Inflammatory macrophage treated with lipopolysaccharide for 4 hours (primary cell): Measurements from ENCODE around the gene SMIM44.
"Not testable (repeated sequence)": the region's sequence is repeated elsewhere in the genome, so short reads cannot be mapped to it uniquely, and the experiment has no call there.

Source experiments
- DNase-seq: peaks from one replicate; pipeline ENCODE4 v3.0.0-alpha.2; 2020

The SMIM44 gene

DNA sequence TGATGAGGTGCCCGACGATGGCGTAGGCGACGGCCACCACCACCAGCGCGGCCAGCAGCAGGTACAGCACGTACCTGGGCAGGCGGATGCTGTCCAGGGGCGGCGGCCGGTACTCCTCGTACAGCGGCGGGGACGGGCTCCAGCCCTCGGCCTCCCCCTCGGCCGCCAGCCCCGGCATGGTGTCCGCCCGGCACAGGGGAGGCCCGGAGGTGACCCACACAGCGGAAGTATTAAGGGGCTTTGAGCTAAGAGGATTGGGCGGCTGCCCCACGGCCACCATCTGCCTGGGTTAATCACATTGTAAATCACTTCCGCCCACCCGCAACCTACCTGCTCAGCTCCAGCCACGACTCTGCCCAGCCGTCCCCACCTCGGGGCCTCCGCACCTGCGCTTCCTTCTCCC, at the start of gene SMIM44:
Gene SMIM44 (minus strand): TSS at position 216 of the 403 bp plus-strand sequence. CDS start 38 bp downstream, at position 178.
- DNase-seq, result no peak

DNA sequence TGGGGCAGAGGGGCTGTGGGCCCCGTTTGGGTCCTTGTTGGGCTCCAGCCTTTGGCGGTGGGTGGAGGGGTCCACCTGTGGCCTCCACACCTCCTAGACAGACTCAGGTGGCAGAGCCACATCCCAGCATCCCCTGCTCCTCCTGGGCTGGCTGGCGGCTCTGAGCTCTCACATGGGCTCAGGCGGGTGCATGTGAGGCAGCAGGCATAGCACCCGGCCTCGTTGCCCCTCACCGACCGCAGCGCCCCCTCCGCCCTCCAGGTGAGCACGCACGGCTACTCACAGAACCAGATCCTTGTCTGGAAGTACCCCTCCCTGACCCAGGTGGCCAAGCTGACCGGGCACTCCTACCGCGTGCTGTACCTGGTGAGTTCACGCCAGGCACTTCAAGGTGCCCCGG, 49.8 kb upstream of the SMIM44 start:
- DNase-seq, result no peak

DNA sequence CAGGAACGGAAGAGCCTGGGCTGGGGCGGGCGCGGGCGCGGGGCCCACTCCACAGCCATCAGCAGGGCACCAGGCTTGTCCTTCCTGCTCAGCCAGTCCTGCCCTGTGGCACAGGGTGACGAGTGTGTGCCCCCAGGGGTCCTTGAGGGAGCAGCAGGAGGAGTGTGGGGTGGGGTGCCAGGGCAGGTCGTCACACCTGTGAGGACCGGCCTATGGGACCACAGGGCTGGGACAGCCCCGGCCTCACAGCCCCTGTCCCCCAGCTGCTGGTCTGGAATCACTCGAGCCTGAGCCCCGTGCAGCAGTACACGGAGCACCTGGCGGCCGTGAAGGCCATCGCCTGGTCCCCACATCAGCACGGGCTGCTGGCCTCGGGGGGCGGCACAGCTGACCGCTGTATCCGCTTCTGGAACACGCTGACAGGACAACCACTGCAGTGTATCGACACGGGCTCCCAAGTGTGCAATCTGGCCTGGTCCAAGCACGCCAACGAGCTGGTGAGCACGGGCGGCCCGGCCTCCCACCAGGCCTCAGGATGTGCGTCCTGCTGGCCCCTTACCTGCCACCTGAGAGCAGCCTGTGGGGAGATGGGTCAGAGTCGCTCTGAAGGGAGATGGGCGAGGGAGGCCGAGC, 49.0 kb upstream of the SMIM44 start:
- no peak for DNase-seq

DNA sequence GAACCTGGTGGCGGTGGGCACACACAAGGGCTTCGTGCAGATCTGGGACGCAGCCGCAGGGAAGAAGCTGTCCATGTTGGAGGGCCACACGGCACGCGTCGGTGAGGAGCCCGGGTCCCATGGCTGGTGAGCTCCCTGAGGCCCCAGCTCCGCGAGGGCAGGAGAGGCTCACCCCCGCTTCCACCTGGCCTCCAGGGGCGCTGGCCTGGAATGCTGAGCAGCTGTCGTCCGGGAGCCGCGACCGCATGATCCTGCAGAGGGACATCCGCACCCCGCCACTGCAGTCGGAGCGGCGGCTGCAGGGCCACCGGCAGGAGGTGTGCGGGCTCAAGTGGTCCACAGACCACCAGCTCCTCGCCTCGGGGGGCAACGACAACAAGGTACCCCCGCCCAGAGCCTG, 48.5 kb upstream of the SMIM44 start:
- no peak for DNase-seq

DNA sequence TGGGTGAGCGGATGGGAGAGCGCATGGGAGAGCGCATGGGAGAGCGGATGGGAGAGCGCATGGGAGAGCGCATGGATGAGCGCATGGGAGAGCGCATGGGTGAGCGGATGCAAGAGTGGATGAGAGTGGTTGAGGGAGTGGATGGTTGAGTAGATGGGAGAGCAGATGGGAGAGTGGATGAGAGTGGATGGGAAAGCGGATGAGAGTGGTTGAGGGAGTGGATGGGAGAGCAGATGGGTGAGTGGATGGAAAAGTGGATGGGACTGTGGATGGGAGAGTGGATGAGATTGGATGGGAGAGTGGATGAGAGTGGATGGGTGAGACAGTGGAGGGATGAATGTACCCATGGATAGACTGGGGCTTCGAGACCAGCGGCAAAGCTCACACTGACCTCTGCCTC, 47.1 kb upstream of the SMIM44 start:
- no peak for DNase-seq

DNA sequence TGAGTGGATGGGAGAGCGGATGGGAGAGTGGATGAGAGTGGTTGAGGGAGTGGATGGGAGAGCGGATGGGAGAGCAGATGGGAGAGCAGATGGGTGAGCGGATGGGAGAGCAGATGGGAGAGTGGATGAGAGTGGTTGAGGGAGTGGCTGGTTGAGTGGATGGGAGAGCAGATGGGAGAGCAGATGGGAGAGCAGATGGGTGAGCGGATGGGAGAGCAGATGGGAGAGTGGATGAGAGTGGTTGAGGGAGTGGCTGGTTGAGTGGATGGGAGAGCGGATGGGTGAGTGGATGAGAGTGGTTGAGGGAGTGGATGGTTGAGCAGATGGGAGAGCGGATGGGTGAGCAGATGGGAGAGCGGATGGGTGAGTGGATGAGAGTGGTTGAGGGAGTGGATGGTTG, 46.1 kb upstream of the SMIM44 start:
- not testable (repeated sequence) for DNase-seq

DNA sequence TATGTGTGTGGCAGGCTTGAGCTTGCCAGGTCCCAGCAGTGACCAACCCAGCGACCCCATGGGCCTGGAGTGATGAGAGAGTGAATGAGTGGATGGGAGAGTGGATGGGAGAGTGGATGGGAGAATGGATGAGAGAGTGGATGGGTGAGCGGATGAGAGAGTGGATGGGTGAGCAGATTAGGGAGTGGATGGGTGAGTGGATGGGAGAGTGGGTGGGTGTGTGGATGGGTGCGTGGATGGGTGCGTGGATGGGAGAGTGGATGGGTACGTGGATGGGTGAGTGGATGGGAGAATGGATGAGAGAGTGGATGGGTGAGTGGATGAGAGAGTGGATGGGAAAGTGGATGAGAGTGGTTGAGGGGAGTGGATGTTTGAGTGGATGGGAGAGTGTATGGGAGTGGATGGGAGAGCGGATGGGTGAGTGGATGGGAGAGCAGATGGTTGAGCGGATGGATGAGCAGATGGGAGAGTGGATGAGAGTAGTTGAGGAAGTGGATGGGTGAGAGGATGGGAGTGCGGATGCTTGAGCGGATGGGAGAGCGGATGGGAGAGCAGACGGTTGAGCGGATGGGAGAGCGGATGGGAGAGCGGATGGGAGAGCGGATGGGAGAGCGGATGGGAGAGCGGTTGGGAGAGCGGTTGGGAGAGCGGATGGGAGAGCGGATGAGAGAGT, 45.4 kb upstream of the SMIM44 start:
- no peak for DNase-seq

DNA sequence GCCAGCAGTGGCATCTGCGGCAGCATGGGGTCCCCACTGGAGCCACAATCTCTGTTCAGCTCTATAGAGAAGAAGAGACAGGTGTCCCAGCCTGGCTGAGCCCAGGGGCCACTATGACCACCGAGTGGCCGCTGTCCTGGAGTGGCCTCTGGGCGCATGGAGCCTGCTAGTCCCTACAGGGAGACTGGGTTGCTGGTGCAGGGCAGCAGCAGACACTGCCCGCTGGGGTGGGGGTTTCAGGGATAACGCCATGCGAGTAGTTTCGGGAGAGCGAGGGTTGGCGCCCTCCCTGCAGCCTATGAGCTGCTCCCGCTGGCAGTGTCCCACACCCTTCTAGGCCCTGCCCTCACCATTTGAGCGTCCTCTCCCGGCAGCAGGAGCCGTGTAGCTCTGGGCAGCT, 44.8 kb upstream of the SMIM44 start:
- no peak for DNase-seq

DNA sequence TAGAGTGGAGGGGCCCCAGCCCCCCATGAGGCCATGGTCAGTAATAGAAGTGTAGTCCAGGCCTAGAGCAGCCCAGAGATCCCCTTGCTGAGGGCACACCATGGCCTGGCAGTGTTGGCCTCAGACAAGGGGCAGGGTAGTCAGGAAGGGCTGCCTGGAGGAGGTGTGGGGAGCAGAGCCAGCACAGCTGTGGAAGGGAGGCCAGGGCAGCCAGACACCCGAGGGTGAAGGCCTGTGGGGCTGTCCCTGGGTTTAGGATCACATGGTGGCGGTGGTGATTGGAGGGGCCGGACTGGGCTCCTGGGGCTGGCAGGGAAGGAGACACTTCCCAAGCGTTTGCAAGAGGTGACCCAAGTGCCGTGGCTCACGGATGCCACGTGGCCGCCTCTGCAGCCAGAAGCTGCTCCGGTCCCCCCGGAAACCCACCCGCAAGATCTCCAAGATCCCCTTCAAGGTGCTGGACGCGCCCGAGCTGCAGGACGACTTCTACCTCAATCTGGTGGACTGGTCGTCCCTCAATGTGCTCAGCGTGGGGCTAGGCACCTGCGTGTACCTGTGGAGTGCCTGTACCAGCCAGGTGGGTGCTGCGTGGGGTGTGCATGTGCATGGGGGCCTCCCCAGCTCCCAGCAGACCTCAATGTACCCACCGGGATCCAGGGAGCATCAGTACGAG, 44.1 kb upstream of the SMIM44 start:
- DNase-seq, result no peak

DNA sequence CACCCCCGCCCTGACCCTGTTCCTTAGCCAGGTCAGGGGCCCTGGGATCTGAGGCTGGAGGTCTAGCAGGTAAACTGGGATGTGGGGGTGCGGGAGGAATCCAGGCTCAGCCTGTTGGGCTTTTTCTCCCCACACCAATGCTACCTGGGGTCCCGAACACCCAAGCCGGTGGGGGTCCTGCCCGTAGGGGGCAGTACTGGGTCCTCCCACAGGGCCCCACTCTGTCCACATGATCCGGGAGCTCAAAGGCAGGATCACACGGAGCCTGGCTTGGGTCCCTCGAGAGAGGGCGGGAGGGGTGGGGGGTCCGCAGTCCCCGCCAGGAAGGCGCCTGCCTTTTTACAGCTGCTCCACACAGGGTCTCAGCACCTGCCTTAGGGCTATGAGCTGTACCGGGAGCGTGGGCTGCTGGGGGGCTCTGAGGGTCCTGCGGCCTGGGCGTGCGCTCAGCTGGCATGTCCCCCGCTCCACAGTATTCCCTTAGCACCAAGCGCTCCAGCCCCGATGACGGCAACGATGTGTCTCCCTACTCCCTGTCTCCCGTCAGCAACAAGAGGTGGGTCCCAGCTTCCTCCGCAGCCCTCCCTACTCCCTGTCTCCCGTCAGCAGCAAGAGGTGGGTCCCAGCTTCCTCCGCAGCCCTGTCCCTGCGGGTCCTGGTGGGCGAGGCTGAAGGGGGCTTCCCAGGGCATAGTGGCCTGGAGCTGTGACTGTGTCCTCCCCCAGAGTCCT, 43.4 kb upstream of the SMIM44 start:
- no peak for DNase-seq

DNA sequence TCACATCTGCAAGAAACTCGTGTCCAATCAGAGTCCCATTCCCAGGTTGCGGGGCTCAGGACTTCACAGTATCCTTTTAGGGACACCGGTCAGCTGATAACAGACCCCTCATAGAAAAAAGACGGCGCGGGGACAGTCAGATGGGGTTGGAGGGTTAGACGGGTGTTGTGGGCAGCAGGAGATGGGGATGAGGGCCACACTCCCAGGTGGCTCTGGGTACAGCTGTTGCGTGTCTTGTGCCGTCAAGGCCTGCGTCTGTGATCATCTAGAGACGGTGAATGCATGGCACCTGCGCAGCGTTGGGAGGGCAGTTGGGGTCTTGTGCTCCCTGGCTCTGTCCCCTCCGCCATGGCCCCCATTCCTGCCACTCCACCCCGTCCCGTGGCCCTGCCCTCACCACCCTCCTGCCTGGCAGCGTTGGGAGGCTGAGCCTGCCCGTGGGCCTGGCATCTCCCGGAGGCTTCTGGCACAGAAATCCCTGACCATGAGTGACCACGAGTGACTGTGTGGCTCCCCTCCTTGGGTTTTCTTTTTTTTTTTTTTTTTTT, 41.7 kb upstream of the SMIM44 start:
- no peak for DNase-seq

DNA sequence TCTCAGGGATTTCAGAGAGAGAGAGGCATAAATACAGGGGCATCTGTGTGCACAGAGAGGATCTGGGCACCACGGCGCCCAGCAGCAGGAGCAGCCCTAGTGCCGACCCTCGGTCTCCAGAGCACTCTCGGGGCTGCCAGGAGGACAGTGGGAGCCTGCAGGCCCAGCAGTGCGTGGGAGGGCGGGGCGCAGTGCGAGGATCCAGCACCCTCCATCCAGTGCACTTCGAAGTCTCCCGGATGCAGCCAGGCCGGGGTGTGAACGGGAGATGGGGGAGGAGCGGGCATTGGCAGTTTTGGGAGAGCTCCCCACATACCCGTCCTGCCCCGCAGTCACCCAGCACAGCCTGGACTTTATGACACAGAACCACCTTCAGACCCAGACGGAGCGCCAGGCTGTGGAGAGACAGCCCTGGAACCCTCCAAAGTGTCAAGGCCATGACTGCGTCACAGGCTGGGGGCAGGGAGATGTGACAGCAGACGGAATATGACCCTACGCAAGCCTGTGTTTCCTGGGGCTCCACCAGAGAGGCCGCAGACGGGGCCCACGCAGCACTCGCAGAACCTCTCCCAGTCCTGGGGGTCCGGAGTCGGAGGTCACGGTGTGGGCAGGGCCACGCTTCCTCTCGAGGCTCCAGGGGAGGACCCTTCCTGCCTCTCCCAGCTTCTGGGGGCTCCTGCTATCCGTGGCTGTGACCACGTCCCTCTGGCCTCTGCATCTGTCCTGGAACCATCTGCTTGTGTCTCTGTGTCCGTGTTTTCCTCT, 41.0 kb upstream of the SMIM44 start:
- DNase-seq, result no peak

DNA sequence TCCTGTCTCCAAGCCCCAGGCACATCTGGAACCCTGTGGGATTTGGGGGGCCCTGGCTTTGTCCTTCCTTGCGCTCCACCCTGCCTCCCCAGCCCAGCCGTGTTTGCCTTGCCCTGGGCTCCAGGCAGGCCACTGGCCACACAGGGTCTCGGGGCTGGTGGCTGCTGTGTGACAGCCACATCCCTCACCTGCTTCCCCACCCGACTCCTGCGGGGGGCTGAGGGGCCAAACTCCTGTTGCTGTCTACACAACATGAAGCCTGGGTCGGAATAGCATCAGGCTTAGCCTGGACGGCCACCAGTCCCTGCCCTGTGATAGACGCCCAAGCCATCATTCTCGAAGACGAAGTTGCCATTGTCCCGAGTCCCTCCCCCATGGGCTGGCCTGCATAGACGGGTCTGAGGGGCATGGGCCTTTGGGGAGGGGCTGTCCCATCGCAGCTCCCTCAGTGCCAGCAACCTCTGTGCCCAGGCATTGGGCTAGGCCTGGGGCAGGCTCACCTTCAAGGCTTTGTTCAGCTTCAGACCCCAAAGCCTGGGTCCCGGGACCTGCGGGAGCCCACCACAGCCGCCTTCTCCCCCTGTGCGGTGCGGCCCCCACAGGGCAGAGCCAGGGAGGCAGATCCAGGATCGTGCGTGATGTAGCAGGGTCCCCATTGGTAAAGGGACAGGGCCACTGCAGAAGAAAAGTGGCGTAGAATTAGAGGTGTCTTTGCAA, 40.3 kb upstream of the SMIM44 start:
- DNase-seq, result no peak

DNA sequence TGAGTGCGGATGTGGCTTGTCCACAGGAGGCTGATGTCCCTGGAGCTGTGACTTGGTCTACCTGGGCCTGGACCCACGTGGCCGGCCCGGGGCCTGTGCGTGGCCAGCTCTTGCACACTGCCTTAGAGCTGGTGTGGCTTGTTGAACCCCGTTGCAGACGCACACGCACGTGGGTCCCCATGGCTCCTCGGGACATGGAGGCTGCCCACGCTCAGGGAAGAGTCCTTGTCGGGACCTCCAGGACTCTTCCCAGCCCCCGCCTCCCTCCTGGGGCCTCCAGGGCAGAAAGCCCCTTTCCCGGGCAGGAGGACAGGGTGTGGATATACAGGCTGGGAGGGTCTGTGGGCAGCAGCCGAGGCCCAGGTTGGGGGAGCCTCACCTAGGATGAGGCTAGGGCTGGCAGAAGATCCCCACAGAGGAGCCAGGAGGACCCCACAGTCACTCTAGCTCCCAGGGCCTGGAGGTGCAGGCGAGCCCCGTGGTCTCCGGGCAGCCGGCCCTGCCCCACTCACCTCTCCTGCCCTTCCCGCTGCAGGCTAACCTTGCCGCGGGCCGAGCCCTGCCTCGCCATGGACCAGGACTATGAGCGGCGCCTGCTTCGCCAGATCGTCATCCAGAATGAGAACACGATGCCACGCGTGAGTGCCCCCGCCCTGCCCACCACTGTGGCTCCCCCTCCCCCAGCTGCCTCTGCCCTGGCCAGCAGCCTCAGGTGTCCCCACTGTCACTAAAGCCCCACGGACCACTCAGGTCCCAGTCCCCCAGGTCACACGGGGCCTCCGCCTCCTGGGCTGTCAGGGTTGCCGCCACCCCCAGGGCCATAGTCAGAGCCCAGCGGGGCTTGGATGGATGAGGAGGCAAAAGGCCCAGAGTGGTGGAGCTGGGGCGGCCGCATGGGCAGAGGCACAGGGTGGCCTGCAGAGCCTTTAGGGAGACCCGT, 39.5 kb upstream of the SMIM44 start:
- DNase-seq, result no peak

DNA sequence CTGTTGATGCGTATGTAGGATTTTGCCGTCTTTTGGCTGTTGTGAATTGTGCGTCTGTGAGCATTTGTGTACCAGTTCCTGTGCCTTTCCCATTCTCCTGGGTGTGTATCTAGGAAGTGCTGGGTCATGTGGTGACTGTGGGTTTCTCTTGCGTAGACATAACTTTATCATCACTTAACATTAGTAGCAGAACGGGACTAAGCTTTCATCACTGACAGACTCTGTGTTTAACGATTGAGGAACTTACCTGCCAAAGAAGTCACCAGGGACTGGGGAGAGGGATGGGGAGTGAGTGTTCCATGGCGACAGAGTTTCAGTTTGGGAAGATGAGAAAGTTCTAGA, 37.8 kb upstream of the SMIM44 start:
- DNase-seq, result no peak

DNA sequence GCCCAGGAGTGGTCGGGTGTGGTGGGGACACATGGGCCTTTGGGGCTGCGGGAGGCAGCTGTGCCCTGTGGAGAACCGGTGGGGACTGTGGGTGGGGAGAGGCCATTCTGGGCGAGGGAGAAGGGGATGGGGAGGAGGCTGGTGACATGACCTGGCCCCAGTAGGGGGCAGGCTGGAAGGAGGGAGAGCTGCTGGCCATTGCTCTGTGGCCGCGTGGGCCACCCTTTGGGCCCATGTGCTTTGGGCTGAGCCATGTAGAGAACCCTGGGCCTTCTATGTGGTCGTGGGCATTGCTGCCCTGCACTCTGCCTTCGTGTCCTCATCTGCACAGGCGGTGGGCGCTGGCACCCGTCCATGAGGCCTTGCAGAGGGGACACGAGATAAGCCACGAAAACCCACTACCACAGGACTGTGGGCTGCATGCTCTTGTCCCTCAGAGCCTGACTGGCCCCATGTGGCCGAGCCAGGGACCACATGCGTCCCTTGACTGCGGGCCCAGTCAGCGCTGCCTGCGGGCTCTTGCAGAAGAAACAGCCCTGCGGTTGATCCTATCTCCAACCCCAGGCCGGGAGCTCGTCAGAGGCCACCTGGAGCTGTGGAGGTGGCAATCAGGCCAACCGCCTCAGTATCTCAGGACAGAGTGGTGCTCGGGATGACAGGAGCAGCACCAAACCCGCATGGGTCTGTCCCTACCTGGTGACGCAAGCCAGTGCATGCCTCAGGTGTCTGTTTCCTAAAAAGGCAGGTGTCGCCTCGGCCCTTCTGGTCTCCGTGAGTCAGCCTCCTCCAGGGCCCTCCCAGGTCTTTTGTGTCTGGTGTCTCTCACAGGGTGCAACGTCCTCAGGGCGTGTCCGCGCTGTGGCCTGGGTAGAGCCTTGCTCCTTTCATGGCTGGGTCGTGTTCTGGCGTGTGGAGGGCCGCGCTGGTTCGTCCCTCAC, 37.2 kb upstream of the SMIM44 start:
- no peak for DNase-seq

DNA sequence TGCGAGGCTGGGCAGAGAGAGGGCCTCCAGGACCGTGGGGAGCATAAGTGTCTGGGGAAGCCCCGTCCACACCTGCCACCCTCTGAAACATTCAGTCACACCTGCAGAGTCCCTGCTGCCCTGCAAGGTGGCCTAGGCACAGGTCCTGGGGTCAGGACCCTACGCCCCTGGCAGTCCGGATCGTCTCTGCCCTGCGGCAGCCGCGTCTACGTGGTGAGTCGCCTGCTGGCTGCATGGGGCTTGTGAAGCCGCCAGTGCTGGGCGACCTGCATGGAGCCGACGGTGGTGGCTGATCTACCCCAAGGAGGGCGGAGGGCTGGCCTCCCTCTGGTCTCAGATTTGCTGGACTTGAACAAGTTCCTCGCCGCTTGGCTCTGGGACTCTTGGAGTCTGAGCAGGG, 35.9 kb upstream of the SMIM44 start:
- no peak for DNase-seq

DNA sequence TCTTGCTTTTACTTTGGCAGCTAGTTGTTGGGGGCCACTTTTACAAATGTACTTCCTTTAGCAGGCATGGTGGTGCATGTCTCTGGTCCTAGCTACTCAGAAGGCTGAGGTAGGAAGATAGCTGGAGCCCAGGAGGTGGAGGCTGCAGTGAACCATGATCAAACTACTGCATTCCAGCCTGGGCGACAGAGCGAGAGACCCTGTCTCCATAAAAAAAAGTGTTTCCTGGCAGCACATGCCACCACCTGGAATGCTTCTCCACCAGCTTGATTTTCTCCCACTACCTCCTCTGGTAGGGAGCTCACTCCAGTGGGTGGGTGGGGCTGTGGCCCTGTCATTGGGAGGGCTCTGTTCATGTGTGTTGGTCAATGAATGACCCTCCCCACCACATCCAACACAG, 35.4 kb upstream of the SMIM44 start:
- DNase-seq, result no peak

DNA sequence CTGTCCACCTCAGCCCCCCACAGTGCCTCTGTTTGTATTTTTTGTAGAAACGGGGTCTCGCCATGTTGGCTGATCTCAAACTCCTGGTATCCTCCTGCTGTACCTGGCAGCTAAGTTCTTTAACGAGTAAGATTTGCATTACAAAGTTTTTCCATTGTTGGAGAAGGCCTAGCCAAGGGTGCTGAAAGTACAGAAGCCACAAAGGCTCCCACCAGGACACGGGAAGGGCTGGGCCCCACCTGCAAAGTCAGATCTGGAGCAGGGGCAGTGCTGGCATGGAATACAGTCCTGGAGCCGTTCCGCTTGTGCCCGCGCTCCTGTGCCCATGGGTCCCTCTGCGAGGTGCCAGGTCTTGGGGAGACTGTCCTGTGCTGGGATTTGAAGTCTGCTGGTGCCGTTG, 35.0 kb upstream of the SMIM44 start:
- DNase-seq, result no peak

DNA sequence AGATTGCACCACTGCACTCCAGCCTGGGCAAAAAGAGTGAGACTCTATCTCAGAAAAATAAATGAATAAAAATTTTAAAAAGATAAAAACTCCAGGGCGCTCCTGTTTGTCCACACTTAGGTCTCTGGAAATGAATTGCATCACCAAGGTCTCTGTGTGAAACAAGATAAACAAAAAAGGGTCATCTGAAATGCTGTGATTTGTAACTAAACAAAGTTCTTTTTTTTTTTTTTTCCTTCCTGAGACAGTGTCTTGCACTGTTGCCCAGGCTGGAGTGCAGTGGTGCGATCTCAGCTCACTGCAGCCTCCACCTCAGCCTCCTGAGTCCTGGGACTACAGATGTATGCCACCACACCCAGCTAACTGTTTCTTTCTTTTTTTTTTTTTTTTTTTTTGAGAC, 34.4 kb upstream of the SMIM44 start:
- no peak for DNase-seq
